ENCODE results near the gene CD9. TPM values are rescaled to one million over a fixed set of nuclear protein-coding genes. Genes with fewer than 3 reads are reported as not detected.

Gene CD9
- total RNA-seq, 3 donors from 2014 or later (not counting 1 experiment from before 2014, with no cell fraction given), result 2.1 to 55.9 (median 8.0) TPM

DNA sequence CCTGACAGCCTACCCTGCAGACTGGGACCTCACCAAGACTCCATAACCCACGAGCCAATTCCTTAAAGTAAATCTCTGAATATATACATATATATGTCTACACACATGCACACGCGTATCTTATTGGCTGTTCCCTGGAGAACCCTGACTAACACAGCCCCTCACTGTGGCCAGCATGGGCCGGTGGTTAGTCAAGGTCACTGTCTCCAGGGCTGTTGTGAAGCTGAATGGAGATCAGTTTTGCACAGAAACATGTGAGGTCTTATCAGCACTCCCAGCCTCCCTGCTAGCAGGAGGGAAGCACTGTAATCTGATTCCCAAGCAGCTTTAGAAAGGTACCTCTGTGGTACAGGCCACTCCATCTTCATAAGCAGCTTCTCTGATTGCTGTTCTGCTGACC is 63.7 kb downstream of the CD9 start:
- Mint-ChIP-seq H3K36me3 (no peaks in the 10 kb centered on the region), H3K4me3 (no peak overlapping the region), H3K27ac (no peak overlapping the region), H3K4me1 (peaks cover 0 to 5% of the 10 kb centered on the region in 2 donors), H3K9me3 (no peaks in the 10 kb centered on the region), H3K27me3 (ENCODE audit: low read depth in 2 of 2) (peaks cover 0 to 8% of the 10 kb centered on the region in 2 donors)
- Histone ChIP-seq H3K9me3 (ENCODE audit: control insufficient read depth, insufficient read depth, low read length) (no peaks in the 10 kb centered on the region), H3K4me1 (ENCODE audit: control insufficient read depth, insufficient read depth, low read length) (no peaks in the 10 kb centered on the region), H3K27me3 (ENCODE audit: control insufficient read depth, insufficient read depth, low read length) (no peaks in the 10 kb centered on the region), H3K4me3 (ENCODE audit: low read length) (no peak overlapping the region), H3K36me3 (ENCODE audit: control insufficient read depth, insufficient read depth, low read length) (no peaks in the 10 kb centered on the region), H3K27ac (ENCODE audit: low read length) (no peak overlapping the region)
- ATAC-seq (no peak), DNase-seq (no peak)
- TF ChIP-seq CTCF (IDR thresholded peaks at IDR 0.05), result no peak
- intact Hi-C loops (cut with micrococcal nuclease), result no loop called here
- WGBS (ENCODE audit: insufficient coverage), result 89% methylated on average over 4 of the region's 4 CpGs

DNA sequence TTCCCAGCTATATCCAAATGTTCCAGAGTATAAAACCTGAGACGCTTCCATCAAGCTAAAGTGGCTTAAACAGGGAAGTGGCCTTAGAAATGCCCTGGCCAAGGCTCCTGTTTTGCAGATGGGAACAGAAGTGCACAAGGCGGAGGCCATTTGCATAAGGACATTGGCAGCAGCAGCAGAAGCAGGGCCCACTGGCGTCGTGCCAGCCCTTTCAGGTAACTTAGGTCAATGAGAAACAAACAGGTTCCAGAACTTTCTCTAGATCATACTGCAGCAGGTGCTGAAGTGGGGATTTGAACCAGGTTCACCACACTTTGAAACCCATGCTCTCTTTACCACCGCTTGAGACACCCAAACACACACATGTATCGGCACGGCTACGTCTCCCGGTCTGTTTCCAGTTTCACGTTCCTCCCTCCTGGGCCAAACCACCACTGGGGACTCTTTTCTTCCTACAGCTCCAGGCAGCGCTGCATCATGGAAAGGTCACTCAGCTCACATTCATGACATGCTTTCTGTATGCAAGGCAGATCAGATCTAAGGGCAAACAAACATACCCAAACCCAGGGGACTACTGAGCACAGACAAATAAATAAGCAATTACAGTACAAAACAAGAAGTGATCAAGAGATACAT is 64.3 kb downstream of the CD9 start:
- Mint-ChIP-seq H3K36me3 (no peaks in the 10 kb centered on the region), H3K4me1 (peaks cover 0 to 5% of the 10 kb centered on the region in 2 donors), H3K4me3 (no peak overlapping the region), H3K27ac (no peak overlapping the region), H3K9me3 (no peaks in the 10 kb centered on the region), H3K27me3 (ENCODE audit: low read depth in 2 of 2) (peaks cover 0 to 7% of the 10 kb centered on the region in 2 donors)
- no peaks in the 10 kb centered on the region for H3K9me3 ChIP-seq (ENCODE audit: control insufficient read depth, insufficient read depth, low read length)
- H3K27me3 ChIP-seq (ENCODE audit: control insufficient read depth, insufficient read depth, low read length), result no peaks in the 10 kb centered on the region
- intact Hi-C loops (cut with micrococcal nuclease), result loop anchor here (5.0 kb wide), 1 partner anchor 52 kb away; no protein-coding TSS in a partner anchor
- no peak for ATAC-seq
- no peak overlapping the region for H3K27ac ChIP-seq (ENCODE audit: low read length)
- DNase-seq, result no peak
- TF ChIP-seq CTCF (IDR thresholded peaks at IDR 0.05), result no peak
- no peak overlapping the region for H3K4me3 ChIP-seq (ENCODE audit: low read length)
- H3K36me3 ChIP-seq (ENCODE audit: control insufficient read depth, insufficient read depth, low read length), result no peaks in the 10 kb centered on the region
- H3K4me1 ChIP-seq (ENCODE audit: control insufficient read depth, insufficient read depth, low read length), result no peaks in the 10 kb centered on the region
- 92% methylated on average over 11 of the region's 11 CpGs for WGBS (ENCODE audit: insufficient coverage)

DNA sequence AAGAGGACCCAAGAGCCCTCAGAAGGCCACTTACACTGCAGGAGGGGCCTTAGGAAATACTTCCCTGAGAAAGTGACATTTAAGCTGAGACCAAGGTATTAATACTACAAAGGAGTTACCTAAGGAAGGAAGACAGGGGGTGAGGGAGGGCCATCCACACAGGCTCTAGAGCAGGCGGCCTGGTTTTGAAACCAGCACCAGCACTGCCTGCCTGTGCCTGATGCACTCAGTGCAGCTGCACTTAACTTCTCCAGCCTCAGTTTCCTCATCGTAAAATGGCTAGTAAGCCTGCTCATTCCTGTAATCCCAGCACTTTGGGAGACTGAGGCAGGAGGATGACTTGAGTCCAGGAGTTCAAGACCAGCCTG is 64.8 kb downstream of the CD9 start:
- Histone ChIP-seq H3K9me3 (ENCODE audit: control insufficient read depth, insufficient read depth, low read length) (no peaks in the 10 kb centered on the region), H3K27ac (ENCODE audit: low read length) (no peak overlapping the region), H3K27me3 (ENCODE audit: control insufficient read depth, insufficient read depth, low read length) (no peaks in the 10 kb centered on the region), H3K4me3 (ENCODE audit: low read length) (no peak overlapping the region), H3K4me1 (ENCODE audit: control insufficient read depth, insufficient read depth, low read length) (no peaks in the 10 kb centered on the region), H3K36me3 (ENCODE audit: control insufficient read depth, insufficient read depth, low read length) (no peaks in the 10 kb centered on the region)
- TF ChIP-seq CTCF (IDR thresholded peaks at IDR 0.05), result no peak
- no peaks in the 10 kb centered on the region for H3K36me3 Mint-ChIP-seq
- peaks cover 0 to 5% of the 10 kb centered on the region in 2 donors for H3K4me1 Mint-ChIP-seq
- DNase-seq (no peak), ATAC-seq (no peak)
- intact Hi-C loops (cut with micrococcal nuclease), result loop anchor here (5.0 kb wide), 1 partner anchor 53 kb away; no protein-coding TSS in a partner anchor
- 89% methylated on average over 2 of the region's 2 CpGs for WGBS (ENCODE audit: insufficient coverage)
- H3K4me3 Mint-ChIP-seq, result no peak overlapping the region
- H3K27me3 Mint-ChIP-seq (ENCODE audit: low read depth in 2 of 2), result peaks cover 0 to 7% of the 10 kb centered on the region in 2 donors
- H3K9me3 Mint-ChIP-seq, result no peaks in the 10 kb centered on the region
- H3K27ac Mint-ChIP-seq, result no peak overlapping the region

- 93% methylated on average over 7 of the region's 7 CpGs for WGBS (ENCODE audit: insufficient coverage)
- Mint-ChIP-seq H3K36me3 (no peaks in the 10 kb centered on the region), H3K27ac (no peak overlapping the region), H3K4me1 (peaks cover 0 to 5% of the 10 kb centered on the region in 2 donors), H3K27me3 (ENCODE audit: low read depth in 2 of 2) (peaks cover 0 to 5% of the 10 kb centered on the region in 2 donors), H3K4me3 (no peak overlapping the region), H3K9me3 (no peaks in the 10 kb centered on the region)
- intact Hi-C loops (cut with micrococcal nuclease), result loop anchor here (5.0 kb wide), 1 partner anchor 54 kb away; no protein-coding TSS in a partner anchor
- Histone ChIP-seq H3K4me3 (ENCODE audit: low read length) (no peak overlapping the region), H3K36me3 (ENCODE audit: control insufficient read depth, insufficient read depth, low read length) (no peaks in the 10 kb centered on the region), H3K27ac (ENCODE audit: low read length) (no peak overlapping the region), H3K27me3 (ENCODE audit: control insufficient read depth, insufficient read depth, low read length) (no peaks in the 10 kb centered on the region), H3K4me1 (ENCODE audit: control insufficient read depth, insufficient read depth, low read length) (no peaks in the 10 kb centered on the region), H3K9me3 (ENCODE audit: control insufficient read depth, insufficient read depth, low read length) (no peaks in the 10 kb centered on the region)
- TF ChIP-seq CTCF (IDR thresholded peaks at IDR 0.05), result no peak
- ATAC-seq (no peak), DNase-seq (no peak)
Observed at GRCh38 chr12:6266541-6266966, 66.4 kb downstream of the CD9 start.
